K562 (cell line): ENCODE data around the gene PTPN9. TPM values are rescaled to one million over a fixed set of nuclear protein-coding genes. Genes with fewer than 3 reads are reported as not detected.
A peak's percentile ranks its signal among the peaks of the same experiment; 100 is the strongest.

Source experiments
- ATAC-seq: fragments of 200-7000 bp; cut with Tn5 transposase; 3 replicates; pipeline ENCODE4 v1.9.1; 2020; ENCODE audit warnings: moderate library complexity
- BruUV-seq: library from RNA; stranded (reverse); fragments of 400-500 nt; replicated peaks from 2 replicates; lab custom pipeline; 2021; lab: Mats Ljungman, UMichigan
- CTCF ChIA-PET: fragments of 300-600 bp; formaldehyde crosslinking; extraction: SDS; loops from one replicate; lab custom pipeline; 2021; ENCODE audit warnings: low intra/inter-chr PET ratio; lab: Yijun Ruan, JAX
- POLR2A ChIA-PET: fragments of 300-600, 350-650 bp; sonication (Branson Sonifier 250); formaldehyde crosslinking; extraction: SDS; loops from one replicate; lab custom pipeline; 2021; ENCODE audit warnings: antibody characterized with exemption, inconsistent platforms; lab: Yijun Ruan, JAX
- DNase-seq, 4 experiments: peaks; one replicate each; pipeline versions ENCODE4 v3.0.0 to v3.0.0-alpha.2; 2011 to 2018; ENCODE audit warnings: low spot score in 3 of 4, mixed read lengths in 3 of 4; ENCODE audit errors: extremely low read depth in 1 of 4
- FAIRE-seq: peaks from 2 replicates; lab custom pipeline; 2011; peaks lifted over from hg19 to GRCh38; lab: Jason Lieb, UNC
- H2AFZ ChIP-seq: 2 replicates; pipeline ENCODE4 v1.6.0; 2011; ENCODE audit warnings: low read depth, low read length, control low read depth, inconsistent platforms
- H3K27ac ChIP-seq: fragments of 200-600 bp; 3 replicates; pipeline ENCODE4 v1.8.0; 2011; ENCODE audit warnings: low read depth, mild to moderate bottlenecking, control low read depth, inconsistent platforms, low read length, moderate library complexity, mixed read lengths; ENCODE audit errors: extremely low read depth
- H3K27me3 ChIP-seq, 2 experiments: fragments of 300-600 bp in 1 of 2; 2 replicates in 1 of 2; 3 replicates in 1 of 2; pipeline versions ENCODE4 v1.6.0 to v1.8.0; 2011; ENCODE audit warnings: inconsistent platforms in 2 of 2, low read length in 2 of 2, mild to moderate bottlenecking in 1 of 2, mixed read lengths in 1 of 2, moderate library complexity in 1 of 2; ENCODE audit not compliant: control insufficient read depth in 2 of 2, insufficient read depth in 2 of 2
- H3K36me3 ChIP-seq: fragments of 300-600 bp; 3 replicates; pipeline ENCODE4 v1.8.0; 2011; ENCODE audit warnings: mild to moderate bottlenecking, low read length, inconsistent platforms; ENCODE audit not compliant: control insufficient read depth, insufficient read depth
- H3K4me1 ChIP-seq, 2 experiments: fragments of 200-600 bp in 1 of 2; replicated peaks in 1 of 2; 2 replicates in 1 of 2; 3 replicates in 1 of 2; pipeline versions ENCODE4 v1.5.1 to v1.8.0; 2011; ENCODE audit warnings: inconsistent platforms in 2 of 2, low read length in 2 of 2, mild to moderate bottlenecking in 1 of 2, mixed read lengths in 1 of 2, moderate library complexity in 1 of 2; ENCODE audit not compliant: control insufficient read depth in 2 of 2, insufficient read depth in 2 of 2
- H3K4me2 ChIP-seq: 2 replicates; pipeline ENCODE4 v1.6.1; 2011; ENCODE audit warnings: low read length, control low read depth, inconsistent platforms, mixed read lengths; ENCODE audit not compliant: insufficient read depth
- H3K4me3 ChIP-seq: fragments of 200-600 bp; sonication (generic), shearing (Covaris generic); 2 replicates; pipeline ENCODE4 v1.5.1; 2016; ENCODE audit warnings: control low read depth, inconsistent platforms
- H3K79me2 ChIP-seq: fragments of 200-600 bp; 3 replicates; pipeline ENCODE4 v1.8.0; 2011; ENCODE audit warnings: low read length, inconsistent platforms; ENCODE audit not compliant: control insufficient read depth, insufficient read depth
- H3K9ac ChIP-seq, 2 experiments: 2 replicates each; pipeline versions ENCODE4 v1.6.0 to v1.6.1; 2011; ENCODE audit warnings: low read depth in 2 of 2, low read length in 2 of 2, control low read depth in 1 of 2, inconsistent platforms in 1 of 2, mild to moderate bottlenecking in 1 of 2, mixed read lengths in 1 of 2; ENCODE audit not compliant: insufficient read depth in 1 of 2
- H3K9me1 ChIP-seq: one replicate; pipeline ENCODE4 v1.6.0; 2011; ENCODE audit warnings: inconsistent platforms, mild to moderate bottlenecking, low read length, moderate library complexity; ENCODE audit not compliant: control insufficient read depth, insufficient read depth
- H3K9me3 ChIP-seq: replicated peaks from 2 replicates; pipeline ENCODE4 v1.5.1; 2011; ENCODE audit warnings: low read depth, low read length, inconsistent platforms; ENCODE audit not compliant: control insufficient read depth, insufficient read depth
- H4K20me1 ChIP-seq: replicated peaks from 2 replicates; pipeline ENCODE4 v1.6.1; 2011; ENCODE audit warnings: low read length, inconsistent platforms, mixed read lengths; ENCODE audit not compliant: control insufficient read depth, insufficient read depth
- ARID1B ChIP-seq: fragments of 450-650 bp; IDR thresholded peaks from 2 replicates; pipeline ENCODE4 v1.6.1; 2016; ENCODE audit warnings: antibody characterized with exemption, mild to moderate bottlenecking, inconsistent platforms
- CHCHD3 ChIP-seq: fragments of 250-450 bp; sonication (Bioruptor Pico); IDR thresholded peaks from 2 replicates; pipeline ENCODE4 v2.1.2; 2022; ENCODE audit warnings: mild to moderate bottlenecking
- ETV5 ChIP-seq: sonication (generic); formaldehyde crosslinking; IDR thresholded peaks from 2 replicates; pipeline ENCODE4 v1.4.0; 2020; ENCODE audit warnings: low read depth, mild to moderate bottlenecking, missing genetic modification reagents
- FOXJ2 ChIP-seq: fragments of 200-800 bp; sonication (Bioruptor generic); IDR thresholded peaks from 2 replicates; pipeline ENCODE4 v1.6.1; 2016; ENCODE audit warnings: missing genetic modification characterization, missing compliant biosample characterization
- GABPB2 ChIP-seq: fragments of 250-450 bp; sonication (Bioruptor Pico); conservative IDR thresholded peaks from 2 replicates; pipeline ENCODE4 v1.5.1; 2021; ENCODE audit warnings: mild to moderate bottlenecking
- KAT2B ChIP-seq: IDR thresholded peaks from one replicate; pipeline ENCODE4 v1.6.1; 2012; ENCODE audit warnings: low read depth, mild to moderate bottlenecking, control low read depth, inconsistent platforms, low read length, moderate library complexity
- L3MBTL2 ChIP-seq: fragments of 450-650 bp; IDR thresholded peaks from 2 replicates; pipeline ENCODE4 v1.6.1; 2016; ENCODE audit warnings: mild to moderate bottlenecking, moderate library complexity
- PURB ChIP-seq: sonication (generic); formaldehyde crosslinking; IDR thresholded peaks from 2 replicates; pipeline ENCODE4 v1.9.0; 2021; ENCODE audit warnings: low read depth, mild to moderate bottlenecking, missing genetic modification reagents
- SMARCE1 ChIP-seq: fragments of 450-650 bp; IDR thresholded peaks from 2 replicates; pipeline ENCODE4 v1.7.1; 2016; ENCODE audit warnings: mild to moderate bottlenecking
- TAF1 ChIP-seq: IDR thresholded peaks from 2 replicates; pipeline ENCODE4 v1.6.1; 2011; ENCODE audit warnings: mild to moderate bottlenecking, low read length, moderate library complexity; ENCODE audit not compliant: insufficient read depth, control insufficient read depth, severe bottlenecking; ENCODE audit errors: extremely low read depth
- TBP ChIP-seq: optimal IDR thresholded peaks from 2 replicates; pipeline ENCODE3; 2011; ENCODE audit warnings: low read depth, low read length, improper control_type of control experiment
- XRCC5 ChIP-seq: fragments of 200-400 bp; formaldehyde crosslinking; IDR thresholded peaks from 2 replicates; pipeline ENCODE4 v1.6.1; 2017; ENCODE audit warnings: low read depth, mild to moderate bottlenecking, low read length
- ZNF12 ChIP-seq: sonication (generic); formaldehyde crosslinking; IDR thresholded peaks from 2 replicates; pipeline ENCODE4 v1.4.0; 2020; ENCODE audit warnings: mild to moderate bottlenecking, missing genetic modification reagents
- WGBS: fragments of 100-300 bp; shearing (Covaris generic); methylation state at CpG from one replicate; pipeline ENCODE4 v1.1.6; 2016; ENCODE audit warnings: low coverage, mixed read lengths; ENCODE audit not compliant: insufficient coverage; ENCODE audit errors: missing lambda C conversion rate; 5-methylcytosine and 5-hydroxymethylcytosine counted together
- in situ Hi-C: fragments of 300-500 bp; cut with MboI; formaldehyde crosslinking; loops from 4 replicates; pipeline ENCODE4 v1.15.0; 2018; ENCODE audit warnings: inconsistent platforms, mixed read lengths
- intact Hi-C: fragments of 100-400 bp; cut with micrococcal nuclease; formaldehyde crosslinking; loops from 2 replicates; pipeline ENCODE4 v1.14.2; 2022
- polyA plus RNA-seq, 8 experiments: library from polyadenylated mRNA; depleted of rRNA in 4 of 8; stranded (reverse) in 5 of 8; unstranded in 3 of 8; fragments of >200 nt; fragmentation: Nextera tagmentation in 2 of 8; fragmentation: Illumina TruSeq in 1 of 8; extraction: Ambion mirVana in 2 of 8; extraction: Trizol in 1 of 8; gene quantifications; 2 replicates each; pipeline versions ENCODE4 v1.2.1 to v1.2.3, GENCODE V29; 2011 to 2014; ENCODE audit warnings: inconsistent platforms in 1 of 8, missing spikeins in 1 of 8
- total RNA-seq, 7 experiments: library from RNA; depleted of rRNA in 6 of 7; stranded (reverse); fragments of >200 nt in 6 of 7; fragmentation: Illumina TruSeq in 2 of 7; extraction: Trizol in 2 of 7; gene quantifications; 2 replicates each; pipeline versions ENCODE4 v1.2.1 to v1.2.3, GENCODE V29; 2011 to 2021; ENCODE audit warnings: low replicate concordance in 1 of 7
- TF ChIP-seq, protein P1 (sequence below): fragments of 250-450 bp; sonication (Bioruptor Pico); IDR thresholded peaks from 2 replicates; pipeline ENCODE4 v1.5.0; 2020; ENCODE audit warnings: mild to moderate bottlenecking, borderline replicate concordance
- TF ChIP-seq, protein P2 (sequence below), 2 experiments: fragments of 200-800 bp in 1 of 2; sonication (Bioruptor generic) in 1 of 2; sonication (generic) in 1 of 2; formaldehyde crosslinking in 1 of 2; IDR thresholded peaks in 1 of 2; conservative IDR thresholded peaks in 1 of 2; 2 replicates each; pipeline versions ENCODE4 v1.5.0 to v1.6.1; 2016 to 2020; ENCODE audit warnings: missing compliant biosample characterization in 1 of 2, missing genetic modification characterization in 1 of 2, missing genetic modification reagents in 1 of 2

PTPN9 gene
- total and polyA plus RNA-seq, 9 of the 15 experiments (the other 6 are each of a cell fraction or from before 2014, with no cell fraction given), result 5.0 to 24.0 (median 14.2) TPM

DNA sequence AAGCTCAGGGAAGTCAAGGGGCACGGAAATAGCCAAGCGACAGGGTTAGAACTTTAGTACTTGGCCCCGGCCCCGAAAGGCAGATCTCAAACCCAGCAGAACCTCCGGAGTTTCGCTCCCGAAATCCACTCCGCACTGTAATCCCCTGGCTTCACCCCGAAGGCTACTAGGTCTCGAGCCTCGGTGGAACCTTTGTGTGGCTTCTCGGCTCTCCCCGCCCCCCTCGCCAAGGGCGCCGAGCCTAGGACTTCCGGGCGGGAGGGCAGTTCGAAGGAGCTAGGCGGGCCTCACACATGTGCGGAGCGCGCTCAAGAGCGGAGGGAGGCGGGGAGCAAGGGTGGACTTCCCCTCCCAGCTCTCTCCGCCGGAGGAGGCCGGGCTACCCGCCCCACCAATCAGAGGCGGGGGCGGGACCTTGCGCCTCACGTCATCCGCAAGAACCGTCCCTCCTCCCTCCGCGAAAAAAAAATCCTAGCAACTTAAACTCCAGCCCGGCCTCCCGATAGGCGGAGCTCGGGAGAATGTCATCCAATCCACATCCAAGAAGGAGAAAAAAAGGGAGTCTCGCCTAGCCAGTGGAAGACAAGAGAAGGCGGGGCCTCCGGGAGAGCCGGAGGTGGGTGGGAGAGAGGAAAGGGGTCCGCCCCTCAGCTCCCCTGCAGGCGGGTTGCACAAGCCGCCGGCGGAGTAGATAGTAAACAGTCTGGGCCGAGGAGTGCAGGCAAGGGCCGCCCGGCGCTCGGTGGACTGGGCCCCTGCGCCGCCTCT is 125.2 kb downstream of the PTPN9 start (continued):
- TF ChIP-seq PURB (CRISPR knock-in tag), result no peak
- TF ChIP-seq CHCHD3 (CRISPR knock-in tag), result no peak
- TF ChIP-seq GABPB2 (CRISPR knock-in tag), result no peak

DNA sequence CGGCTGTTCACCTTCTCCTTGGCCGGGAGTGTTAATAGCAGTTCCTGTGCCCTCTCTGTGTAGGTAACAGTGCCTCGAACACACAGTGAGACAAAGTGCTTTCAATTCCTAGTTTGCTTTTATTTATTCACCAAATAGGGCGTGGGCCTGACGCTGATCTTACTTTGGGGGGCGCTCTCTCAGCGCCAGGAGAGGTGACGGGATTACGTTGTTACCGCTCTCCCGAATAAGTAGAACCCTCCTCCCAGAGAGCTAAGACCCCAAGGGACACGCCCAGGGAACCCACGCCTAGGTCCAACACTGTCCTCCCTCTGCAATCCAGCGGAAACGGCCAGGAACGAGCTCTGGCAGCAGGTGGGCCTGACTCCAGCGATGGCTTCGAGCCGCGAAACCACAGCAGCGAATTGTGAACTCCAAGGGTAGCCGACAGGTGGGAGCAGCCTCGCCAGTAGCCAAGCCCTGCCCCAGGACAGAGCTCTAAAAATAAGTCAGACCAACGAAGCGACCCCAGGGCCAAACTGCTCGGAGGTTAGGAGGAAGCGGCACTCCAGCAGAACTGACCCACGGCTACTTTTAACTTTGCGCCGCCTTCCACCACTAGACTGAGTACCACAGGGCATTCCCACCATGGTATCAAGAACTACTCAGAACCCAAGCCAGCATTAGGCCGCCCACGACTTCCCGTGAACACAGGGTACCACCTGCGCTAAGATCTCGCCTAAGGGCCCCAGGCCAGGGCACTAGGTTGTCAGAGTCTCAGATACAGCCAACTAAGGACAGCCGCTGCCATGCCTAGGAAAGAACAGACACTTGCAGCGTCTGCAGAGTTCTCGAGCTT is 126.0 kb downstream of the PTPN9 start:
- Histone ChIP-seq H3K27ac (peak overlapping the region; percentile 97), H3K79me2 (peaks cover 50% of the 10 kb centered on the region), H4K20me1 (peaks cover 6% of the 10 kb centered on the region), H3K4me3 (peak overlapping the region; percentile 86), H3K36me3 (no peaks in the 10 kb centered on the region; the same call in 2 of the 3 replicates), H3K4me1 (peaks cover 13 to 35% of the 10 kb centered on the region in 2 experiments; a peak in 3 of 5 replicates), H3K27me3 (no peaks in the 10 kb centered on the region), H3K9me1 (no peaks in the 10 kb centered on the region), H3K9ac (peak overlapping the region; percentile 98), H2AFZ (peak overlapping the region; percentile 56), H3K9me3 (no peaks in the 10 kb centered on the region), H3K4me2 (peak overlapping the region; percentile 99)
- in situ Hi-C loops, result no loop called here
- ChIA-PET CTCF (no interaction called here), POLR2A (interaction anchor here (0.6 to 1.9 kb wide), 14 partner anchors 9 to 1776 kb away, joined by 3 to 7 read pairs (median 4); partner anchors contain the start of genes IMP3, MAN2C1, PTPN9 and SNUPN)
- no peak for ATAC-seq
- DNase-seq, result peak in 1 of 4 experiments; percentile 73
- WGBS, result 1% methylated on average over 34 of the region's 38 CpGs
- FAIRE-seq, result no peak
- intact Hi-C loops, result loop anchor here (1.0 to 5.0 kb wide), 2 partner anchors 85 to 124 kb away; partner anchors contain the start of genes MAN2C1 and PTPN9
- BruUV-seq, result TSS peak; percentile 89
- TF ChIP-seq SMARCE1 (peak; percentile 20; the same call in 1 of the 2 replicates), XRCC5 (peak; percentile 39; the same call in 1 of the 2 replicates), L3MBTL2 (peak; percentile 49; the same call in 1 of the 2 replicates), ZNF12 (CRISPR knock-in tag) (peak; percentile 42), KAT2B (no peak), FOXJ2 (tag) (no peak), TAF1 (peak; percentile 9), ETV5 (CRISPR knock-in tag) (0 out of 2 replicates have a peak, but pooled peaks have one; percentile 25), TBP (peak; percentile 5), ARID1B (no peak)
- TF ChIP-seq, protein P1, sequence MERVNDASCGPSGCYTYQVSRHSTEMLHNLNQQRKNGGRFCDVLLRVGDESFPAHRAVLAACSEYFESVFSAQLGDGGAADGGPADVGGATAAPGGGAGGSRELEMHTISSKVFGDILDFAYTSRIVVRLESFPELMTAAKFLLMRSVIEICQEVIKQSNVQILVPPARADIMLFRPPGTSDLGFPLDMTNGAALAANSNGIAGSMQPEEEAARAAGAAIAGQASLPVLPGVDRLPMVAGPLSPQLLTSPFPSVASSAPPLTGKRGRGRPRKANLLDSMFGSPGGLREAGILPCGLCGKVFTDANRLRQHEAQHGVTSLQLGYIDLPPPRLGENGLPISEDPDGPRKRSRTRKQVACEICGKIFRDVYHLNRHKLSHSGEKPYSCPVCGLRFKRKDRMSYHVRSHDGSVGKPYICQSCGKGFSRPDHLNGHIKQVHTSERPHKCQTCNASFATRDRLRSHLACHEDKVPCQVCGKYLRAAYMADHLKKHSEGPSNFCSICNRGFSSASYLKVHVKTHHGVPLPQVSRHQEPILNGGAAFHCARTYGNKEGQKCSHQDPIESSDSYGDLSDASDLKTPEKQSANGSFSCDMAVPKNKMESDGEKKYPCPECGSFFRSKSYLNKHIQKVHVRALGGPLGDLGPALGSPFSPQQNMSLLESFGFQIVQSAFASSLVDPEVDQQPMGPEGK (CRISPR knock-in tag), result no peak
- TF ChIP-seq, protein P2, sequence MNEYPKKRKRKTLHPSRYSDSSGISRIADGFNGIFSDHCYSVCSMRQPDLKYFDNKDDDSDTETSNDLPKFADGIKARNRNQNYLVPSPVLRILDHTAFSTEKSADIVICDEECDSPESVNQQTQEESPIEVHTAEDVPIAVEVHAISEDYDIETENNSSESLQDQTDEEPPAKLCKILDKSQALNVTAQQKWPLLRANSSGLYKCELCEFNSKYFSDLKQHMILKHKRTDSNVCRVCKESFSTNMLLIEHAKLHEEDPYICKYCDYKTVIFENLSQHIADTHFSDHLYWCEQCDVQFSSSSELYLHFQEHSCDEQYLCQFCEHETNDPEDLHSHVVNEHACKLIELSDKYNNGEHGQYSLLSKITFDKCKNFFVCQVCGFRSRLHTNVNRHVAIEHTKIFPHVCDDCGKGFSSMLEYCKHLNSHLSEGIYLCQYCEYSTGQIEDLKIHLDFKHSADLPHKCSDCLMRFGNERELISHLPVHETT (CRISPR knock-in tag; conservative IDR thresholded peaks at IDR 0.05 in 1 of 2, IDR thresholded peaks at IDR 0.05 in 1 of 2), result no peak; a peak in 1 of 4 replicates
